Measurements from ENCODE around the gene PROM1. TPM values are rescaled to one million over a fixed set of nuclear protein-coding genes. Genes with fewer than 3 reads are reported as not detected.

Gene PROM1
- total RNA-seq, 4 donors from 2014 or later = 0.94 to 16.3 (median 4.4) TPM

GRCh38 chr4:16116493-16116990 lies 32.7 kb upstream of the PROM1 start:
- ATAC-seq = no peak
- no peaks in the 10 kb centered on the region for H3K9me3 ChIP-seq

GRCh38 chr4:16116019-16116418 lies 32.2 kb upstream of the PROM1 start:
- WGBS, 2 donors (ENCODE audit: low coverage in 1 of 2) = 91 to 98% methylated on average over 7 of the region's 7 CpGs
- TF ChIP-seq POLR2AphosphoS5 (IDR thresholded peaks at IDR 0.05) = no peak
- H3K36me3 ChIP-seq = no peaks in the 10 kb centered on the region
- H3K27me3 ChIP-seq = no peaks in the 10 kb centered on the region
- ATAC-seq = no peak
- no peaks in the 10 kb centered on the region for H3K9me3 ChIP-seq
- no peaks in the 10 kb centered on the region for H3K4me1 ChIP-seq
- no peak overlapping the region for H3K4me3 ChIP-seq
- no peak overlapping the region for H3K27ac ChIP-seq

More at GRCh38 chr4:16116493-16116990, 32.7 kb upstream of the PROM1 start:
- H3K27ac ChIP-seq = no peak overlapping the region
- H3K4me3 ChIP-seq = no peak overlapping the region
- TF ChIP-seq POLR2A (IDR thresholded peaks at IDR 0.05) (no peak), EP300 (IDR thresholded peaks at IDR 0.05) (no peak), POLR2AphosphoS5 (IDR thresholded peaks at IDR 0.05) (no peak), CTCF (IDR thresholded peaks at IDR 0.05) (no peak)
- H3K4me1 ChIP-seq = no peaks in the 10 kb centered on the region
- H3K27me3 ChIP-seq = no peaks in the 10 kb centered on the region
- 100% methylated on average over 1 of the region's 3 CpGs for WGBS, 2 donors (ENCODE audit: low coverage in 1 of 2)
- no peaks in the 10 kb centered on the region for H3K36me3 ChIP-seq

- H3K27ac ChIP-seq = no peak overlapping the region
- H3K36me3 ChIP-seq = no peaks in the 10 kb centered on the region
- no peak for TF ChIP-seq POLR2A (IDR thresholded peaks at IDR 0.05)
- no peak for TF ChIP-seq EP300 (IDR thresholded peaks at IDR 0.05)
- TF ChIP-seq POLR2AphosphoS5 (IDR thresholded peaks at IDR 0.05) = no peak
- TF ChIP-seq CTCF (IDR thresholded peaks at IDR 0.05) = no peak
- H3K9me3 ChIP-seq = no peaks in the 10 kb centered on the region
- no peak overlapping the region for H3K4me3 ChIP-seq
- H3K27me3 ChIP-seq = no peaks in the 10 kb centered on the region
- ATAC-seq = no peak
- 70% methylated on average over 2 of the region's 6 CpGs; no CpG with 5 or more reads in 1 of the 2 donors for WGBS, 2 donors (ENCODE audit: low coverage in 1 of 2)
- H3K4me1 ChIP-seq = no peaks in the 10 kb centered on the region
These were observed 30.7 kb upstream of the PROM1 start for GRCh38 chr4:16114546-16114945.

DNA sequence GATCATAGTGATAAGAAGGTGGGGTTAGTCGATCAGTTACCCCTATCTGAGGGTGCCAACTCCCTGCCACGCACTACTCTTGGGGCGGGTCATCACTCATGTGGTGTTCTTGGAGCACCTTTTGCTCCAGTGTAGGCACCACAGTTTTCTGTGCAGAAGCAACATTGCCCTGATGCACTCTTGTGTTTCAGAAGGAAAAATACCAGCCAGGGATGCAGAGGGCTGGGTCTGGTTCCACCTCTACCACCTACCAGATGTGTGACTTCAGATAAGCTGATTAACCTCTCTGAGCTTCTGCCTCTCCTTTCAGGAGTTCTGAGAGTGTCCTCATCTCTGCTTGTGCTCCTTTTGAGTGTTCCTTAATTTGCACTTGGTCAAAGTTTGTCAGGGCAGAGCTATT lies 29.9 kb upstream of the PROM1 start:
- no peak for ATAC-seq
- 89 to 97% methylated on average over 3 of the region's 3 CpGs for WGBS, 2 donors (ENCODE audit: low coverage in 1 of 2)
- H3K27ac ChIP-seq = no peak overlapping the region
- H3K4me3 ChIP-seq = no peak overlapping the region
- no peaks in the 10 kb centered on the region for H3K9me3 ChIP-seq
- H3K27me3 ChIP-seq = no peaks in the 10 kb centered on the region
- H3K4me1 ChIP-seq = no peaks in the 10 kb centered on the region
- no peak for TF ChIP-seq CTCF (IDR thresholded peaks at IDR 0.05)
- no peak for TF ChIP-seq POLR2AphosphoS5 (IDR thresholded peaks at IDR 0.05)
- no peak for TF ChIP-seq POLR2A (IDR thresholded peaks at IDR 0.05)
- H3K36me3 ChIP-seq = no peaks in the 10 kb centered on the region

DNA sequence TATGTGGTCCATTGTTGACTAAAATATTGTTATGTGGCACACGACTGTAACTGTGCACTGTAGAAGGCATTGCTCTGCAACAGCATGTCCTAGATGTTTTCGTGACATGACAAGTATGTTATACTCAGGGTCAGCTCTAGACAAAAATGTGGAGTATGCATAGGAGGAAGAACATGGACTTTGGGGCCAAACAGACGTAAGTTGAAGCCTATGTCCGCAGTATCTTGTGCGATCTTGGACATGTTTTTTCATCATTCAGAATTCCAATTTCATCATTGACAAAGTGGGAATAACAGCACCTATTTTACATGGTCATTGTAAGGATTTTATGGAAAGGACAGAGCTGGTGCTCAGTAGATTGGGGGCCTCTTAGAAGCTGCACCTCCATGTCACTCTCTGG lies 27.7 kb upstream of the PROM1 start:
- WGBS, 2 donors (ENCODE audit: low coverage in 1 of 2) = 92 to 97% methylated on average over 4 to 5 of the region's 5 CpGs
- no peak for ATAC-seq

More for the DNA sequence above, 27.7 kb upstream of the PROM1 start:
- no peak overlapping the region for H3K4me3 ChIP-seq
- H3K27ac ChIP-seq = no peak overlapping the region
- no peaks in the 10 kb centered on the region for H3K27me3 ChIP-seq
- no peaks in the 10 kb centered on the region for H3K9me3 ChIP-seq
- no peaks in the 10 kb centered on the region for H3K36me3 ChIP-seq
- no peaks in the 10 kb centered on the region for H3K4me1 ChIP-seq
- TF ChIP-seq CTCF (IDR thresholded peaks at IDR 0.05) (no peak), EP300 (IDR thresholded peaks at IDR 0.05) (no peak), POLR2AphosphoS5 (IDR thresholded peaks at IDR 0.05) (no peak), POLR2A (IDR thresholded peaks at IDR 0.05) (no peak)
